Gastrocnemius medialis (tissue), 4 donors: ENCODE measurements around the gene LMAN2L.

Source experiments
- POLR2A ChIP-seq, 2 donors: fragments of 450-650 bp; IDR thresholded peaks; one replicate each; pipeline ENCODE4 v1.6.1; 2017; ENCODE audit warnings: antibody characterized with exemption in 2 of 2, mild to moderate bottlenecking in 2 of 2, moderate library complexity in 2 of 2
- TF ChIP-seq, protein P1 (sequence below), 5 experiments: fragments of 450-650 bp in 3 of 5; fragments of 200-600 bp in 2 of 5; sonication (generic) in 2 of 5; IDR thresholded peaks in 4 of 5; conservative IDR thresholded peaks in 1 of 5; 1 replicate in 4 of 5; 2 replicates in 1 of 5; pipeline ENCODE4 v1.5.1; 2016 to 2019; ENCODE audit warnings: antibody characterized with exemption in 5 of 5, mild to moderate bottlenecking in 3 of 5, moderate library complexity in 3 of 5

DNA sequence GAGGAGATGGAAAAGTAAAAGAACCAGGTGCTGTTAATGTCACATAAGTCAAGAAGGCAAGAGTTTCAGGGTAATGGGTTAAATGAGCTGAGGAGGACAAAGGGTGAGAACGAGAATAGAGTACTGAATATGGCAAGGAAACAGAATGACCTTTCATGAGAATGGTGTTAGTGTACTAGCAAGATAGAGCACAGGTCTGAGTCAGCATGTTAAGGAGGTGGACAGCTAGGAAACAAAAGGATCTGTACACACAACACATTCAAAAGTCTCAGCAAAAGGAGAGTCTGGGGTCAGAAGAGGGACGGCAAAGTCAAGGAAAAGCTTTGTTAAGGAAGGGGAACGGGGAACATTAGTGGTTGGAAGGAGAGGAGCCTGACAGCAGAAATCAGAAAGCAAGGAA, 28.9 kb downstream of the LMAN2L start:
- TF ChIP-seq, protein P1, sequence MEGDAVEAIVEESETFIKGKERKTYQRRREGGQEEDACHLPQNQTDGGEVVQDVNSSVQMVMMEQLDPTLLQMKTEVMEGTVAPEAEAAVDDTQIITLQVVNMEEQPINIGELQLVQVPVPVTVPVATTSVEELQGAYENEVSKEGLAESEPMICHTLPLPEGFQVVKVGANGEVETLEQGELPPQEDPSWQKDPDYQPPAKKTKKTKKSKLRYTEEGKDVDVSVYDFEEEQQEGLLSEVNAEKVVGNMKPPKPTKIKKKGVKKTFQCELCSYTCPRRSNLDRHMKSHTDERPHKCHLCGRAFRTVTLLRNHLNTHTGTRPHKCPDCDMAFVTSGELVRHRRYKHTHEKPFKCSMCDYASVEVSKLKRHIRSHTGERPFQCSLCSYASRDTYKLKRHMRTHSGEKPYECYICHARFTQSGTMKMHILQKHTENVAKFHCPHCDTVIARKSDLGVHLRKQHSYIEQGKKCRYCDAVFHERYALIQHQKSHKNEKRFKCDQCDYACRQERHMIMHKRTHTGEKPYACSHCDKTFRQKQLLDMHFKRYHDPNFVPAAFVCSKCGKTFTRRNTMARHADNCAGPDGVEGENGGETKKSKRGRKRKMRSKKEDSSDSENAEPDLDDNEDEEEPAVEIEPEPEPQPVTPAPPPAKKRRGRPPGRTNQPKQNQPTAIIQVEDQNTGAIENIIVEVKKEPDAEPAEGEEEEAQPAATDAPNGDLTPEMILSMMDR (IDR thresholded peaks at IDR 0.05 in 4 of 5, conservative IDR thresholded peaks at IDR 0.05 in 1 of 5): no peak
- TF ChIP-seq POLR2A (IDR thresholded peaks at IDR 0.05): no peak
